OCI-LY3 (cell line): ENCODE measurements around the gene RPS6KA4.

ENCODE experiments used
- H2AFZ ChIP-seq: fragments of 200-600, 300-600 bp; shearing (Covaris generic); 2 replicates; pipeline ENCODE4 v1.6.0; 2014; ENCODE audit warnings: antibody characterized with exemption, low read depth, low read length
- H3K27ac ChIP-seq: fragments of 200-600, 300-600 bp; sonication (generic); 2 replicates; pipeline ENCODE4 v1.5.1; 2014; ENCODE audit warnings: mild to moderate bottlenecking, low read length, moderate library complexity, mixed read lengths
- H3K27me3 ChIP-seq: fragments of 200-600, 300-600 bp; sonication (generic); 2 replicates; pipeline ENCODE4 v1.6.1; 2014; ENCODE audit warnings: low read depth, low read length, mixed read lengths
- H3K36me3 ChIP-seq: fragments of 200-600, 300-600 bp; sonication (generic); replicated peaks from 2 replicates; pipeline ENCODE3; 2014; ENCODE audit warnings: low read depth, low read length, mixed read lengths
- H3K4me1 ChIP-seq: fragments of 300-600, 200-600 bp; sonication (generic); 2 replicates; pipeline ENCODE4 v1.6.1; 2014; ENCODE audit warnings: low read length, mixed read lengths
- H3K4me2 ChIP-seq: fragments of 200-600, 300-600 bp; sonication (generic); 2 replicates; pipeline ENCODE4 v1.6.1; 2014; ENCODE audit warnings: low read length, mixed read lengths
- H3K4me3 ChIP-seq: fragments of 300-600, 200-600 bp; sonication (generic); 2 replicates; pipeline ENCODE4 v1.5.1; 2014; ENCODE audit warnings: antibody characterized with exemption, mild to moderate bottlenecking, low read length, moderate library complexity
- H3K79me2 ChIP-seq: fragments of 300-600, 200-600 bp; shearing (Covaris generic); 2 replicates; pipeline ENCODE4 v1.6.1; 2014; ENCODE audit warnings: mild to moderate bottlenecking, low read length, mixed read lengths
- H3K9ac ChIP-seq: fragments of 300-600, 200-600 bp; shearing (Covaris generic); 2 replicates; pipeline ENCODE4 v1.6.0; 2014; ENCODE audit warnings: mild to moderate bottlenecking, low read length, moderate library complexity
- H3K9me3 ChIP-seq: fragments of 200-600, 300-600 bp; shearing (Covaris generic); 2 replicates; pipeline ENCODE4 v1.6.1; 2014; ENCODE audit warnings: low read length, mixed read lengths; ENCODE audit not compliant: insufficient read depth
- H4K20me1 ChIP-seq: fragments of 200-600, 300-600 bp; sonication (generic); 2 replicates; pipeline ENCODE4 v1.6.1; 2016; ENCODE audit warnings: low read length, mixed read lengths; ENCODE audit not compliant: insufficient read depth
- CTCF ChIP-seq: fragments of 200-600, 300-600 bp; sonication (generic); IDR thresholded peaks from 2 replicates; pipeline ENCODE4 v1.5.1; 2014; ENCODE audit warnings: antibody characterized with exemption, low read length, low read depth
- EZH2phosphoT487 ChIP-seq: fragments of 200-600 bp; shearing (Covaris generic); IDR thresholded peaks from 2 replicates; pipeline ENCODE4 v1.6.1; 2018; ENCODE audit warnings: antibody characterized with exemption, mixed run types, low read depth

The RPS6KA4 gene

GRCh38 chr11:64376071-64376470 is 17.1 kb downstream of the RPS6KA4 start:
- Histone ChIP-seq H2AFZ (no peak overlapping the region), H4K20me1 (no peaks in the 10 kb centered on the region), H3K4me2 (no peak overlapping the region), H3K36me3 (no peaks in the 10 kb centered on the region), H3K79me2 (no peaks in the 10 kb centered on the region), H3K4me1 (peaks cover 9% of the 10 kb centered on the region), H3K27me3 (no peaks in the 10 kb centered on the region), H3K4me3 (no peak overlapping the region), H3K27ac (no peak overlapping the region), H3K9me3 (no peaks in the 10 kb centered on the region), H3K9ac (no peak overlapping the region)
- no peak for TF ChIP-seq EZH2phosphoT487
- TF ChIP-seq CTCF: no peak

GRCh38 chr11:64378335-64378880 is 19.4 kb downstream of the RPS6KA4 start:
- no peak overlapping the region for H2AFZ ChIP-seq
- H3K4me1 ChIP-seq: peaks cover 4% of the 10 kb centered on the region
- H3K9ac ChIP-seq: no peak overlapping the region
- no peak overlapping the region for H3K27ac ChIP-seq
- H3K4me3 ChIP-seq: no peak overlapping the region
- no peaks in the 10 kb centered on the region for H3K36me3 ChIP-seq
- no peaks in the 10 kb centered on the region; the same call in 1 of the 2 replicates for H3K27me3 ChIP-seq
- H3K79me2 ChIP-seq: no peaks in the 10 kb centered on the region
- no peak for TF ChIP-seq EZH2phosphoT487
- TF ChIP-seq CTCF: no peak
- H3K4me2 ChIP-seq: no peak overlapping the region
- H3K9me3 ChIP-seq: no peaks in the 10 kb centered on the region
- H4K20me1 ChIP-seq: no peaks in the 10 kb centered on the region

GRCh38 chr11:64379160-64379559 is 20.2 kb downstream of the RPS6KA4 start:
- Histone ChIP-seq H3K9me3 (no peaks in the 10 kb centered on the region), H3K36me3 (no peaks in the 10 kb centered on the region), H4K20me1 (no peaks in the 10 kb centered on the region), H3K4me3 (no peak overlapping the region), H3K4me1 (no peaks in the 10 kb centered on the region), H2AFZ (no peak overlapping the region), H3K79me2 (no peaks in the 10 kb centered on the region), H3K27ac (no peak overlapping the region), H3K4me2 (no peak overlapping the region), H3K27me3 (no peaks in the 10 kb centered on the region; the same call in 1 of the 2 replicates), H3K9ac (no peak overlapping the region)
- TF ChIP-seq CTCF (no peak), EZH2phosphoT487 (no peak)

GRCh38 chr11:64379817-64380709 is 21.1 kb downstream of the RPS6KA4 start:
- H3K4me2 ChIP-seq: no peak overlapping the region
- no peak for TF ChIP-seq CTCF
- no peak overlapping the region for H3K27ac ChIP-seq
- no peaks in the 10 kb centered on the region; the same call in 1 of the 2 replicates for H3K27me3 ChIP-seq
- H3K9me3 ChIP-seq: no peaks in the 10 kb centered on the region
- H3K36me3 ChIP-seq: no peaks in the 10 kb centered on the region
- no peak overlapping the region for H2AFZ ChIP-seq
- no peaks in the 10 kb centered on the region for H3K4me1 ChIP-seq
- H4K20me1 ChIP-seq: no peaks in the 10 kb centered on the region
- no peaks in the 10 kb centered on the region for H3K79me2 ChIP-seq
- H3K4me3 ChIP-seq: no peak overlapping the region
- no peak overlapping the region for H3K9ac ChIP-seq
